Measurements from ENCODE around the gene PRR30.

Gene PRR30

DNA sequence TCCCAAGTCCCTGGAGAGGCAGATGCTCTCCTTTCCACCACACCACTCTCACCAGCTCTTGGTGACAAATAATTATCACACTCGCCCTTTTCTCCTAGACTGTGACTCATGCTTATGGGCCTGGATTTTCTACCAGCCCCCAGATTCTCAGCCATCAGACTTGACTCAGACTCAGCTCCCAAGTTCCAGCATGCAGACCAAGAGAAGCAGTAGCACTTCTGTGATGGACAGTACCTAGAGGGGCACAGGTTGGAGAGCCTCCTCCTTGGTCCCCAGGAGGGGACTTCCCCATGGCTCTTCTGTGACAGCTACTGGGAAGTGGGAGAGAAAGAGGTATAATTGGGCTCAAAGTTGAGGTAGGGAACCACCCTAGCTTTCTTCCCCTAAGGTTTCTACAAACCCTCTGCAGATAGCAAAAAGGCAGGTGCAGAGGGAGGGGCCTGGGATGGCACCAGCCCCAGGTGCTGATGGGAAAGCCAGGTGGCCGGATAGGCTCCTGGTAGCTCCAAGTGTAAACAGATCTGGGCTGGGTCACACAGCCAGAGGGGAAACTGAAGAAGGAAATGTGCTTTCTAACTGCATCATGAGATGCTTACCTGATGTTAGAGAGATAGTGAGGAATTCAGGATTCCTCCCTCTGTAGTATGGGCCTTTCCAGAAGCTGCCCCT, 13.7 kb upstream of the PRR30 start:
- no peaks in the 10 kb centered on the region for H3K9me3 ChIP-seq (ENCODE audit: control insufficient read depth, insufficient read depth, low read depth, low read length)
- H3K27ac ChIP-seq (ENCODE audit: low read depth, low read length), result no peak overlapping the region
- H3K9ac ChIP-seq (ENCODE audit: low read length), result no peak overlapping the region
- H3K27me3 ChIP-seq (ENCODE audit: control insufficient read depth, insufficient read depth, low read length), result no peaks in the 10 kb centered on the region
- H3K36me3 ChIP-seq (ENCODE audit: control insufficient read depth, insufficient read depth, low read length), result no peaks in the 10 kb centered on the region
- no peak overlapping the region for H3K4me3 ChIP-seq (ENCODE audit: low read depth, low read length)
- no peaks in the 10 kb centered on the region for H3K4me1 ChIP-seq (ENCODE audit: control insufficient read depth, insufficient read depth, low read length)

DNA sequence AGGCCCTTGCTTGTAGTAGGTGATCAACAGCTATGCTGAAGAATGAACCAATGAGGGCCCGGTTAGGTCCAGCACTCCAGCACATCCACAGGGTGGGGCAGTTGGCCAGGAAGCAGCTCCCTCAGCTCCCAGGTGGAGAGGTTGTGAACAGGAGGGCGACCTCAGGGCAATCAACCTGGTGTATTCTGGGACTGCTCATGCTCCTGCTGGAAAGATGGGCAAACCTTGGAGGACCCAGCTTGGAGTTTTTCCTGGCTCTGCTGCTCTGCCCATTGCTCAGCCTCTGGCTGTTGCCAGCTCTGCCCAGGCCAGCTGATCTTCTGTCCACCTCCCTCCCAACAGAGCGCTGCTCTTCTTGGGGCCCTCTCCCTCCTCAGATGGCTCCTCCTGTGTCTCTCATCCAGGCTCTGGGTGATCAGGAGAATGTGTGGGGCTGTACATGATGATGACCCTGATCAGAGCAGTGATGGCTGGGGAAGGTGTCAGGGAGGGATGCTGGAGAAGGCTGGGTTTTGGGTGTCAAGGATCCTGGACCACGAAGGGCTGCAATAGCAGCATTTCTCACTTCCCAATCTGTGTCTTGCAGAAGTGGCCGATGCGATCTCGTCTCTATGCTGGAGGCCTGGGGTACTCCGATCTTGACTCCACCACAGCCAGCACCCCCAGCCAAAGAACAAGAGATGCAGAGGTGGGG, 13.0 kb upstream of the PRR30 start:
- no peaks in the 10 kb centered on the region for H3K9me3 ChIP-seq (ENCODE audit: control insufficient read depth, insufficient read depth, low read depth, low read length)
- no peak overlapping the region for H3K9ac ChIP-seq (ENCODE audit: low read length)
- H3K36me3 ChIP-seq (ENCODE audit: control insufficient read depth, insufficient read depth, low read length), result no peaks in the 10 kb centered on the region
- H3K4me3 ChIP-seq (ENCODE audit: low read depth, low read length), result no peak overlapping the region
- no peaks in the 10 kb centered on the region for H3K4me1 ChIP-seq (ENCODE audit: control insufficient read depth, insufficient read depth, low read length)
- no peak overlapping the region for H3K27ac ChIP-seq (ENCODE audit: low read depth, low read length)
- H3K27me3 ChIP-seq (ENCODE audit: control insufficient read depth, insufficient read depth, low read length), result no peaks in the 10 kb centered on the region

DNA sequence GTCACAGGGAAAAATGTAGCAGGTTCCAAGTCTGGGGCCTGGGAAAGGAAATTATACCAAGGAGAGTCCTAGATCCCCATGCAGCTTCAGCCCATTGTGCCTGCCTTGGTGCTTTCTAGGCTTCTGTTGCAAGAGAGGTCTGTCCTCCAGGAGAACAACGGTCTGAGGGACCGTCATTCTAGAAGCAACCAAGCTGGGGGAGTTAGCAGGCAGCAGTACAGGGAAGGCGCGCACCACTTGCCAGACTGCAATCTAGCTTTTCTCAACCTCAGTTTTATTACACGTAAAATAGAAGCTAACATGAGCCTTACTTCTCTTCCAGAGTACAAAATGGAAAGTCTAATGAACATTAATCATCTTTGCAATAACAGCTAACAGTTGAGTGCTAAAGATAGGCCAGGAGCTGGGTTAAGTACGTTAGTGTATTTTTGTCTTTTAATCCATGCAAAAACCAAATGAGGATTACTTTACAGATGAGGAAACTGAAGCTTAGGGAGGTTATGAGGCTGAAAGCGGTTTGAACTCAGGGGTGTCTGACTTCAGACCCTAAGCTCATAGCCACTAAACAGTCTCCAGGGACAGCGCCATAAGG, 11.5 kb upstream of the PRR30 start:
- Histone ChIP-seq H3K4me1 (ENCODE audit: control insufficient read depth, insufficient read depth, low read length) (no peaks in the 10 kb centered on the region), H3K27ac (ENCODE audit: low read depth, low read length) (no peak overlapping the region), H3K9me3 (ENCODE audit: control insufficient read depth, insufficient read depth, low read depth, low read length) (no peaks in the 10 kb centered on the region), H3K36me3 (ENCODE audit: control insufficient read depth, insufficient read depth, low read length) (no peaks in the 10 kb centered on the region), H3K9ac (ENCODE audit: low read length) (no peak overlapping the region), H3K27me3 (ENCODE audit: control insufficient read depth, insufficient read depth, low read length) (no peaks in the 10 kb centered on the region), H3K4me3 (ENCODE audit: low read depth, low read length) (no peak overlapping the region)

DNA sequence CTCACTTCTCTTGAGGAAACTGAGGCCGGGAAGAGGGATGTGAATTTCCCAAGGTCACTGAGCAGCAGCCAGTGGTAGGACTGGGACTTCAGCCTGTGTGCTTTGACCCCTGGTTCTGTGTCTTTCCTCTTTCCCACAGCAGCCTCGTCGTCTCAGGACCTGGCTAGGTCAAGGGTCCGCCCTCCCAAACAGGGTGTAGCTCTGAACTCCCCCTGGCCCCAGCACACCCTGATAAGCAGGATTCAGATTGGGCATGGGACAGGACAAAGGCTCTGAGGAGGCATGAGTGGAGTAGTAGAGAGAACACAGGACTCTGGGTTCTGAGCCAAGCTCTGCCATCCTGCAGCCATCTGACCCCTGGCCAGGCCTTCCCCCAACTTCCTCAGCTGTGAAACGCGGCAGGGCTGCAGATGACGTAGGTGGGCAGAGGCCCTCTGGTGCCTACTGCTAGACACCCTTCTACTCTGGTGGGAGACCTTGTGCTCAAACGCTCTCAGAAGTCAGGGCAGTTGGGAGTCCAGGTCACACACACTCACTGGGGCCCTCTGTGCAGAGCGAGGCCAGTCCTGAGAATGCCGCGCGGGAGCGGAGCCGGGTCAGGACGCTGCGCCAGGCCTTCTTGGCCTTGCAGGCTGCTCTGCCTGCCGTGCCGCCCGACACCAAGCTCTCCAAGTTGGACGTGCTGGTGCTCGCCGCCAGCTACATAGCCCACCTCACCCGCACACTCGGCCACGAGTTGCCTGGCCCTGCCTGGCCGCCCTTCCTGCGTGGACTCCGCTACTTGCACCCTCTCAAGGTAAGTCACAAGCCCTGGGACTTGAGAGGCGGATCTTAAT, 10.6 kb upstream of the PRR30 start:
- Histone ChIP-seq H3K27ac (ENCODE audit: low read depth, low read length) (no peak overlapping the region), H3K9ac (ENCODE audit: low read length) (no peak overlapping the region), H3K9me3 (ENCODE audit: control insufficient read depth, insufficient read depth, low read depth, low read length) (no peaks in the 10 kb centered on the region), H3K4me1 (ENCODE audit: control insufficient read depth, insufficient read depth, low read length) (no peaks in the 10 kb centered on the region), H3K36me3 (ENCODE audit: control insufficient read depth, insufficient read depth, low read length) (no peaks in the 10 kb centered on the region), H3K4me3 (ENCODE audit: low read depth, low read length) (no peak overlapping the region), H3K27me3 (ENCODE audit: control insufficient read depth, insufficient read depth, low read length) (no peaks in the 10 kb centered on the region)

DNA sequence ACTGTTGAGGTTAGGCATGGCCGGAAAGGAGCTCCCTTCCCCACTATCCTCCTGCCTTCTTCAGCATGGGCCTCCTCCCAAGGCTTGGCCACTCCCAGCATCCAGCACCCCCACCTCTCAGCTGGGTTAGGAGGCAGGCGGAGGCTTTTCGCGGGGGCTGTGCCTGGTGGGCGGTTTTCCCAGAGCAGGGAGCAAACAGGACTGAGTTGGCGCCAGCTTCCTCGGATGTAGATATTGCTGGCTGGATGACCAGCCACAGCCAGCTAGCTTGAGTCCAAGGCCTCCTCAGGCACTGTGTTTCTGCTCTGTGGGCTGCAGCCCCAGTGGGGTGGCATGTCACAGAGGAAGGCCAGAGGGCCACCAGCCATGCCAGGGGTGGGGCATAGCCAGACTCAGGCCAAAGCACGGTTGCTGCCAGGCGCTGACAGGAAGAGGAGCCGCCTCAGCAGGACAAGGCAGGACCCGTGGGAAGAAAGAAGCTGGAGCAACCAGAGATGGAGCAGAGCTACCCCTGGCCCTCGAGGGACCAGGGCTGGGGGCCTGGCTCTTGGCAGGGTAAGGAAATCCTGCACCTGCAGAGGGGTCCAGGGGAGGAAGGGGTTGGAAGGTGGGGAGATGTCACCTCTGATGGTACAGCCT, 9.7 kb upstream of the PRR30 start, which contains the start of gene TCF23:
TSS of gene TCF23 (plus strand) at position 204 of the 639 bp plus-strand sequence. CDS start at position 334, 130 bp downstream.
- Histone ChIP-seq H3K27me3 (ENCODE audit: control insufficient read depth, insufficient read depth, low read length) (no peaks in the 10 kb centered on the region), H3K9ac (ENCODE audit: low read length) (no peak within 1 kb of the TSS)

DNA sequence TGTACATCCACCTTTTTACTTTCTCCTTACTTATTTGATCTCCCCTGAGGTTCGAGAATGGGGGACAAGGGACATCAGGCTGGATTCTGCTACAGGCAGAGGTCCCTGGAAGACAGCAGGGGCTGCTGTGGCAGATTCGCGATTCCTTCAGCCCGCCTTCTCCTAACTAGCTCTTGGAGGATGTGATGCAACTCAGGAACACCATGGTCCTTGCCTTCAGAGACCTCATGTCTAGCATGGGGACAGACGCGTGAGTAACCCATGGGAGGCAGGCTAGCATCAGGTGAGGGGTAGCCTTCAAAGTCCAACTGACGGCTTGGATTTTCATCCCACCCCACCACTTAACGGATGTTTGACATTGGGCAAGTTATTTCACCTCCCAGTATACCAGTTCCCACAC, 8.7 kb upstream of the PRR30 start:
- no peak overlapping the region for H3K27ac ChIP-seq (ENCODE audit: low read depth, low read length)
- H3K4me3 ChIP-seq (ENCODE audit: low read depth, low read length), result no peak overlapping the region
- H3K9ac ChIP-seq (ENCODE audit: low read length), result no peak overlapping the region
- H3K4me1 ChIP-seq (ENCODE audit: control insufficient read depth, insufficient read depth, low read length), result no peaks in the 10 kb centered on the region
- no peaks in the 10 kb centered on the region for H3K36me3 ChIP-seq (ENCODE audit: control insufficient read depth, insufficient read depth, low read length)
- peaks cover 4% of the 10 kb centered on the region; the same call in 1 of the 2 replicates for H3K27me3 ChIP-seq (ENCODE audit: control insufficient read depth, insufficient read depth, low read length)
- H3K9me3 ChIP-seq (ENCODE audit: control insufficient read depth, insufficient read depth, low read depth, low read length), result no peaks in the 10 kb centered on the region

More for the DNA sequence above, 9.7 kb upstream of the PRR30 start, which contains the start of gene TCF23:
- Histone ChIP-seq H3K4me3 (ENCODE audit: low read depth, low read length) (no peak within 1 kb of the TSS), H3K27ac (ENCODE audit: low read depth, low read length) (no peak within 1 kb of the TSS), H3K36me3 (ENCODE audit: control insufficient read depth, insufficient read depth, low read length) (no peaks in the 10 kb centered on the region), H3K9me3 (ENCODE audit: control insufficient read depth, insufficient read depth, low read depth, low read length) (no peaks in the 10 kb centered on the region), H3K4me1 (ENCODE audit: control insufficient read depth, insufficient read depth, low read length) (no peaks in the 10 kb centered on the region)

DNA sequence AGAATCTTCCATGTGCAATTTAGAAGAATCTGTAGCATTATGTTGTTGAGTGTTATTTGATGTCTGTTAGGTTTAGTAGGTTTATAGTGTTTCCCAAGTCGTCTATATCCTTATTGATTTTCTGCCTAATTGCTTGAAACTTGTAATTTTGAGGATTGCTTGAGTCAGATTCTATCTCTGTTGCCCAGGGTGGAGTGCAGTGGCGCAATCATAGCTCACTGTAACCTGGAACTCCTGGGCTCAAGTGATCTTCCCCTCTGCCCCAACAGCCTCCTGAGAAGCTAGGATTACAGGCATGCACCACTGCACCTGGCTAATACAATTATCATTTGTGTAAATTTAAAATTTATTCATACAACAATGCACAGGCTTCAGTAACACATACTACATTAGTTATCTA, 6.5 kb upstream of the PRR30 start:
- no peaks in the 10 kb centered on the region for H3K9me3 ChIP-seq (ENCODE audit: control insufficient read depth, insufficient read depth, low read depth, low read length)
- H3K4me3 ChIP-seq (ENCODE audit: low read depth, low read length), result no peak overlapping the region
- no peak overlapping the region for H3K27ac ChIP-seq (ENCODE audit: low read depth, low read length)
- H3K27me3 ChIP-seq (ENCODE audit: control insufficient read depth, insufficient read depth, low read length), result peaks cover 9% of the 10 kb centered on the region; the same call in 1 of the 2 replicates
- H3K9ac ChIP-seq (ENCODE audit: low read length), result no peak overlapping the region
- H3K36me3 ChIP-seq (ENCODE audit: control insufficient read depth, insufficient read depth, low read length), result no peaks in the 10 kb centered on the region
- H3K4me1 ChIP-seq (ENCODE audit: control insufficient read depth, insufficient read depth, low read length), result no peaks in the 10 kb centered on the region

DNA sequence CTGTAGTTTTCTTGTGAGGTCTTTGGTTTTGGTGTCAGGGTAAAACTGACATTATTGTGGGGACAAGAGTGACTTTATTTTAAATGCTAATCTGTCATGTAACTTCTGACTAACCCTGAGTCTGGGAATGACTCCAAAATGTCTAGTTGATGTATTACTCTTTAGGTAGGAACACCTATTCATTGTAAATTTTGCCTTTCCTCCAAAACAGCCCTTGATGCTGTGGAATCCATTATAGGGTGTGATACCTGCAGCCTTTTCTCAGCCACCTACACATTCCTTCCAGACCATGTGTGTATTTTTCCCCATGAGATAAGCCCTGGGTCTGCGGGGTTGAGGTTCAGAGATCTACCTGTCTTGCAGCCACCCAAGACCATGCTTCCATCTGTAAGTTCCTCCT, 4.1 kb upstream of the PRR30 start:
- Histone ChIP-seq H3K9me3 (ENCODE audit: control insufficient read depth, insufficient read depth, low read depth, low read length) (no peaks in the 10 kb centered on the region), H3K36me3 (ENCODE audit: control insufficient read depth, insufficient read depth, low read length) (no peaks in the 10 kb centered on the region), H3K9ac (ENCODE audit: low read length) (no peak overlapping the region), H3K27ac (ENCODE audit: low read depth, low read length) (no peak overlapping the region), H3K27me3 (ENCODE audit: control insufficient read depth, insufficient read depth, low read length) (peaks cover 10% of the 10 kb centered on the region; the same call in 1 of the 2 replicates), H3K4me3 (ENCODE audit: low read depth, low read length) (no peak overlapping the region), H3K4me1 (ENCODE audit: control insufficient read depth, insufficient read depth, low read length) (no peaks in the 10 kb centered on the region)

DNA sequence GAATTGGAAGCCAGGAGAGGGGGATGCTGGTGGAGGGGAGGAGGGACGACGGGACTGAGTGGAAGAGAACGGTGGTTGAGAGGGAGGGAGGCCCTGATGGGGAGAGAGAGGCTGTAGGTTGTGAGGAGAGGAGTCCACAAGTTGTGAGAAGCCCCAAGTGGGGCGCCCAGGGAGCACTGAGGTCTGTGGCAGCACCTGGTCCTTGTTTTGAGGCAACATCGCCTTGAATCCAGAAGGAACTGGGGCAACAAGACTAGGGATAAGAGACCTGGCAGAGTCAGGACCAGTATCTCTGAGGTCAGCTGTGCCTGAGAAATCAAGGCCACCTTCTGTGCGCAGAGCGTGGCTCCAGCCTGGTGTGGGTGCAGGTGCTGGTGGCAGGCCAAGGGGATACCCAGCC, 1.1 kb downstream of the PRR30 start:
- Histone ChIP-seq H3K4me3 (ENCODE audit: low read depth, low read length) (no peak overlapping the region), H3K9me3 (ENCODE audit: control insufficient read depth, insufficient read depth, low read depth, low read length) (no peaks in the 10 kb centered on the region), H3K27ac (ENCODE audit: low read depth, low read length) (no peak overlapping the region), H3K9ac (ENCODE audit: low read length) (no peak overlapping the region), H3K4me1 (ENCODE audit: control insufficient read depth, insufficient read depth, low read length) (peaks cover 6% of the 10 kb centered on the region; the same call in 1 of the 2 replicates), H3K27me3 (ENCODE audit: control insufficient read depth, insufficient read depth, low read length) (peaks cover 9% of the 10 kb centered on the region; the same call in 1 of the 2 replicates), H3K36me3 (ENCODE audit: control insufficient read depth, insufficient read depth, low read length) (no peaks in the 10 kb centered on the region)

DNA sequence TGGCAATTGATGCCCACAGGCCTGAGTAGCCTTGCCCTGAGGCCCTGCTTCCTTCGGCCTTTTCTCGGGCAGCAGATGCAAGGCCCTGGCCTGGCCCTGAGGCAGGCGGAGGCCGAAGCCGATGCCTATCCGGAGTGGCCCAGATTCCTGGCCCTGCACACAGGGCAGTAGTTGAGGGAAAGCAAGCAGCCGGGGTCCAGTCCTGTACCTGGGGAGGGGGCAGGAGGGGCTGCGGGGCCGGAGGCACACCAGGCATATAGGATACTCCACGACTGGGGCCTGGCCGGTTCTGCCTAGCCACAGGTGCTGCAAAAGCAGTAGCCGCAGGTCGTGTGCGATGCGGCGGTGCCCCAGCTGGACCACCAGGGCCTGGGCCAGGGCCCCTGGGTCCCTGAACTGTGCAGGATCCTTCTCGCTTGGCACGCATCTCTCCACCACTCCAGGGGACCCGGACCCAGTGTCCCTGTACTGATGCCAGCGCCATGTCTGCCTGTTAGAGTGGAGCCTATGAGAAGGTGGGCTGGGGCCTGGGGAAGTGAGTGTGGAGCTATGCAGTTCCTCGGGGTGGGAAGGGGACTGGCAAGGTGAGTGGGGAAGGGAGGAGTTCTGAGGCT, 1.8 kb downstream of the PRR30 start:
- Histone ChIP-seq H3K4me1 (ENCODE audit: control insufficient read depth, insufficient read depth, low read length) (peaks cover 6% of the 10 kb centered on the region; the same call in 1 of the 2 replicates), H3K4me3 (ENCODE audit: low read depth, low read length) (no peak overlapping the region), H3K27ac (ENCODE audit: low read depth, low read length) (no peak overlapping the region)

More for the DNA sequence above, 1.8 kb downstream of the PRR30 start:
- Histone ChIP-seq H3K9me3 (ENCODE audit: control insufficient read depth, insufficient read depth, low read depth, low read length) (no peaks in the 10 kb centered on the region), H3K27me3 (ENCODE audit: control insufficient read depth, insufficient read depth, low read length) (peaks cover 7% of the 10 kb centered on the region; the same call in 1 of the 2 replicates), H3K9ac (ENCODE audit: low read length) (no peak overlapping the region), H3K36me3 (ENCODE audit: control insufficient read depth, insufficient read depth, low read length) (peaks cover 6% of the 10 kb centered on the region)

All from HUES6 (cell line).